PFSK-1 (cell line): ENCODE data around the gene CDK16.

Experiments
- FOXP2 ChIP-seq: optimal IDR thresholded peaks from 2 replicates; pipeline ENCODE3; 2011; ENCODE audit warnings: borderline replicate concordance, control low read depth, inconsistent platforms; ENCODE audit not compliant: insufficient read depth; ENCODE audit errors: extremely low read length, extremely low read depth
- POLR2AphosphoS5 ChIP-seq: IDR thresholded peaks from 2 replicates; pipeline ENCODE4 v1.6.1; 2012; ENCODE audit warnings: low read depth, mild to moderate bottlenecking, control low read depth, low read length, moderate library complexity
- SIN3A ChIP-seq: IDR thresholded peaks from 2 replicates; pipeline ENCODE4 v1.6.1; 2012; ENCODE audit warnings: mild to moderate bottlenecking, low read length, moderate library complexity, borderline replicate concordance; ENCODE audit not compliant: insufficient read depth
- TAF1 ChIP-seq: IDR thresholded peaks from 2 replicates; pipeline ENCODE4 v1.6.1; 2012; ENCODE audit warnings: low read length, control low read depth, borderline replicate concordance; ENCODE audit not compliant: insufficient read depth
- TF ChIP-seq, protein P1 (sequence below), 2 experiments: IDR thresholded peaks; 2 replicates each; pipeline versions ENCODE4 v1.6.1 to v1.8.0; 2011 to 2012; ENCODE audit warnings: low read depth in 2 of 2, low read length in 2 of 2, control low read depth in 1 of 2, inconsistent platforms in 1 of 2, mild to moderate bottlenecking in 1 of 2, moderate library complexity in 1 of 2; ENCODE audit not compliant: insufficient read depth in 1 of 2

The CDK16 gene

GRCh38 chrX:47190445-47191269 lies 27.8 kb upstream of the CDK16 start:
- TF ChIP-seq TAF1 (peak; percentile 93), SIN3A (0 out of 2 replicates have a peak, but pooled peaks have one; percentile 36), POLR2AphosphoS5 (peak; percentile 92), FOXP2 (no peak)
- TF ChIP-seq, protein P1, sequence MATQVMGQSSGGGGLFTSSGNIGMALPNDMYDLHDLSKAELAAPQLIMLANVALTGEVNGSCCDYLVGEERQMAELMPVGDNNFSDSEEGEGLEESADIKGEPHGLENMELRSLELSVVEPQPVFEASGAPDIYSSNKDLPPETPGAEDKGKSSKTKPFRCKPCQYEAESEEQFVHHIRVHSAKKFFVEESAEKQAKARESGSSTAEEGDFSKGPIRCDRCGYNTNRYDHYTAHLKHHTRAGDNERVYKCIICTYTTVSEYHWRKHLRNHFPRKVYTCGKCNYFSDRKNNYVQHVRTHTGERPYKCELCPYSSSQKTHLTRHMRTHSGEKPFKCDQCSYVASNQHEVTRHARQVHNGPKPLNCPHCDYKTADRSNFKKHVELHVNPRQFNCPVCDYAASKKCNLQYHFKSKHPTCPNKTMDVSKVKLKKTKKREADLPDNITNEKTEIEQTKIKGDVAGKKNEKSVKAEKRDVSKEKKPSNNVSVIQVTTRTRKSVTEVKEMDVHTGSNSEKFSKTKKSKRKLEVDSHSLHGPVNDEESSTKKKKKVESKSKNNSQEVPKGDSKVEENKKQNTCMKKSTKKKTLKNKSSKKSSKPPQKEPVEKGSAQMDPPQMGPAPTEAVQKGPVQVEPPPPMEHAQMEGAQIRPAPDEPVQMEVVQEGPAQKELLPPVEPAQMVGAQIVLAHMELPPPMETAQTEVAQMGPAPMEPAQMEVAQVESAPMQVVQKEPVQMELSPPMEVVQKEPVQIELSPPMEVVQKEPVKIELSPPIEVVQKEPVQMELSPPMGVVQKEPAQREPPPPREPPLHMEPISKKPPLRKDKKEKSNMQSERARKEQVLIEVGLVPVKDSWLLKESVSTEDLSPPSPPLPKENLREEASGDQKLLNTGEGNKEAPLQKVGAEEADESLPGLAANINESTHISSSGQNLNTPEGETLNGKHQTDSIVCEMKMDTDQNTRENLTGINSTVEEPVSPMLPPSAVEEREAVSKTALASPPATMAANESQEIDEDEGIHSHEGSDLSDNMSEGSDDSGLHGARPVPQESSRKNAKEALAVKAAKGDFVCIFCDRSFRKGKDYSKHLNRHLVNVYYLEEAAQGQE (IDR thresholded peaks at IDR 0.05; ENCODE audit: insufficient read depth in 1 of 2, low read depth in 2 of 2, low read length in 2 of 2) = 0 out of 4 replicates have a peak, but pooled peaks of 1 of the 2 experiments have one; percentile 38

GRCh38 chrX:47191331-47191730 lies 27.1 kb upstream of the CDK16 start:
- TF ChIP-seq TAF1 = no peak
- no peak for TF ChIP-seq FOXP2
- TF ChIP-seq, protein P1 (IDR thresholded peaks at IDR 0.05; ENCODE audit: insufficient read depth in 1 of 2, low read depth in 2 of 2, low read length in 2 of 2) = no peak
- TF ChIP-seq POLR2AphosphoS5 = no peak
- no peak for TF ChIP-seq SIN3A

GRCh38 chrX:47191806-47192401 lies 26.6 kb upstream of the CDK16 start:
- no peak for TF ChIP-seq SIN3A
- TF ChIP-seq POLR2AphosphoS5 = no peak
- no peak for TF ChIP-seq TAF1
- TF ChIP-seq, protein P1 (IDR thresholded peaks at IDR 0.05; ENCODE audit: insufficient read depth in 1 of 2, low read depth in 2 of 2, low read length in 2 of 2) = no peak
- TF ChIP-seq FOXP2 = no peak

- TF ChIP-seq TAF1 (peak; percentile 81; the same call in 1 of the 2 replicates), POLR2AphosphoS5 (peak; percentile 87), FOXP2 (no peak)
Measured at GRCh38 chrX:47193475-47194193, 24.8 kb upstream of the CDK16 start, which contains the start of gene UBA1. Gene UBA1 (plus strand): TSS chrX:47193829. CDS start chrX:47198803, 4,974 bp downstream.

- TF ChIP-seq SIN3A (no peak), FOXP2 (no peak), TAF1 (no peak), POLR2AphosphoS5 (no peak; the same call in 1 of the 2 replicates)
- TF ChIP-seq, protein P1 (IDR thresholded peaks at IDR 0.05; ENCODE audit: insufficient read depth in 1 of 2, low read depth in 2 of 2, low read length in 2 of 2) = no peak
Measured at GRCh38 chrX:47194194-47194787, 24.2 kb upstream of the CDK16 start.
